Measurements from ENCODE around the gene SYTL2.
"Not testable (repeated sequence)": the region's sequence is repeated elsewhere in the genome, so short reads cannot be mapped to it uniquely, and the experiment has no call there.

- TF ChIP-seq EP300, POLR2AphosphoS5, POLR2A (IDR thresholded peaks at IDR 0.05): not testable (repeated sequence)
- TF ChIP-seq, protein P1, sequence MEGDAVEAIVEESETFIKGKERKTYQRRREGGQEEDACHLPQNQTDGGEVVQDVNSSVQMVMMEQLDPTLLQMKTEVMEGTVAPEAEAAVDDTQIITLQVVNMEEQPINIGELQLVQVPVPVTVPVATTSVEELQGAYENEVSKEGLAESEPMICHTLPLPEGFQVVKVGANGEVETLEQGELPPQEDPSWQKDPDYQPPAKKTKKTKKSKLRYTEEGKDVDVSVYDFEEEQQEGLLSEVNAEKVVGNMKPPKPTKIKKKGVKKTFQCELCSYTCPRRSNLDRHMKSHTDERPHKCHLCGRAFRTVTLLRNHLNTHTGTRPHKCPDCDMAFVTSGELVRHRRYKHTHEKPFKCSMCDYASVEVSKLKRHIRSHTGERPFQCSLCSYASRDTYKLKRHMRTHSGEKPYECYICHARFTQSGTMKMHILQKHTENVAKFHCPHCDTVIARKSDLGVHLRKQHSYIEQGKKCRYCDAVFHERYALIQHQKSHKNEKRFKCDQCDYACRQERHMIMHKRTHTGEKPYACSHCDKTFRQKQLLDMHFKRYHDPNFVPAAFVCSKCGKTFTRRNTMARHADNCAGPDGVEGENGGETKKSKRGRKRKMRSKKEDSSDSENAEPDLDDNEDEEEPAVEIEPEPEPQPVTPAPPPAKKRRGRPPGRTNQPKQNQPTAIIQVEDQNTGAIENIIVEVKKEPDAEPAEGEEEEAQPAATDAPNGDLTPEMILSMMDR (IDR thresholded peaks at IDR 0.05) = not testable (repeated sequence)
Measured at GRCh38 chr11:85654343-85654742, 156.6 kb downstream of the SYTL2 start.
